GM12873 (cell line): Measurements from ENCODE around the gene CXCR5.

Source experiments
- CTCF ChIP-seq: IDR thresholded peaks from 2 replicates; pipeline ENCODE4 v1.5.1; 2012; ENCODE audit warnings: low read depth, mild to moderate bottlenecking, moderate library complexity, low read length, control low read depth; ENCODE audit not compliant: insufficient read depth; ENCODE audit errors: missing control alignments

CXCR5 gene

GRCh38 chr11:118895093-118896039 lies 11.7 kb downstream of the CXCR5 start:
- TF ChIP-seq CTCF, result no peak

- TF ChIP-seq CTCF, result no peak
These were observed 12.8 kb downstream of the CXCR5 start for GRCh38 chr11:118896472-118896913.

- TF ChIP-seq CTCF, result no peak
These were observed 13.4 kb downstream of the CXCR5 start for GRCh38 chr11:118896921-118897591.

GRCh38 chr11:118897721-118898310 lies 14.1 kb downstream of the CXCR5 start:
- no peak for TF ChIP-seq CTCF

GRCh38 chr11:118898400-118899295 lies 15.0 kb downstream of the CXCR5 start:
- TF ChIP-seq CTCF, result no peak

GRCh38 chr11:118899296-118899688 lies 15.6 kb downstream of the CXCR5 start:
- no peak for TF ChIP-seq CTCF
